MM.1S (cell line): ENCODE data around the gene SLC22A3.

Experiments used
- DNase-seq: peaks from one replicate; pipeline ENCODE4 v3.0.0-alpha.2; 2015
- H2AFZ ChIP-seq: fragments of 300-600 bp; sonication (generic); 2 replicates; pipeline ENCODE4 v1.6.0; 2016; ENCODE audit warnings: antibody characterized with exemption, low read length
- H3F3A ChIP-seq: fragments of 300-600 bp; sonication (generic); 2 replicates; pipeline ENCODE4 v1.6.1; 2016; ENCODE audit warnings: mild to moderate bottlenecking, antibody characterized with exemption, low read length, moderate library complexity, mixed read lengths; ENCODE audit not compliant: insufficient read depth
- H3K27ac ChIP-seq: fragments of 300-600 bp; sonication (generic); 2 replicates; pipeline ENCODE4 v1.5.1; 2016; ENCODE audit warnings: mild to moderate bottlenecking, low read length
- H3K27me3 ChIP-seq: fragments of 300-600 bp; sonication (generic); replicated peaks from 2 replicates; pipeline ENCODE4 v1.6.0; 2016; ENCODE audit warnings: low read length; ENCODE audit not compliant: insufficient read depth
- H3K36me3 ChIP-seq: fragments of 300-600 bp; sonication (generic); replicated peaks from 2 replicates; pipeline ENCODE4 v1.6.1; 2016; ENCODE audit warnings: mild to moderate bottlenecking, low read length, mixed read lengths; ENCODE audit not compliant: insufficient read depth
- H3K4me1 ChIP-seq: fragments of 300-600 bp; sonication (generic); 2 replicates; pipeline ENCODE4 v1.6.1; 2016; ENCODE audit warnings: low read length, mixed read lengths
- H3K4me2 ChIP-seq: fragments of 300-600 bp; sonication (generic); 2 replicates; pipeline ENCODE4 v1.6.0; 2016; ENCODE audit warnings: low read depth, low read length
- H3K4me3 ChIP-seq: fragments of 300-600 bp; sonication (generic); 2 replicates; pipeline ENCODE4 v1.5.1; 2016; ENCODE audit warnings: low read length, mixed read lengths
- H3K79me2 ChIP-seq: fragments of 300-600 bp; sonication (generic); 2 replicates; pipeline ENCODE4 v1.6.1; 2016; ENCODE audit warnings: mixed run types, low read length, mixed read lengths
- H3K9ac ChIP-seq: fragments of 300-600 bp; sonication (generic); 2 replicates; pipeline ENCODE4 v1.6.1; 2016; ENCODE audit warnings: low read length, mixed read lengths
- H3K9me2 ChIP-seq: fragments of 300-600 bp; sonication (generic); replicated peaks from 2 replicates; pipeline ENCODE4 v1.6.1; 2016; ENCODE audit warnings: mild to moderate bottlenecking, low read length, mixed read lengths; ENCODE audit not compliant: insufficient read depth
- H3K9me3 ChIP-seq: fragments of 300-600 bp; sonication (generic); replicated peaks from 2 replicates; pipeline ENCODE4 v1.6.1; 2016; ENCODE audit warnings: mild to moderate bottlenecking, low read length, mixed read lengths; ENCODE audit not compliant: insufficient read depth
- H4K20me1 ChIP-seq: fragments of 300-600 bp; sonication (generic); 2 replicates; pipeline ENCODE4 v1.6.1; 2016; ENCODE audit warnings: mild to moderate bottlenecking, low read length, moderate library complexity, mixed read lengths; ENCODE audit not compliant: insufficient read depth
- EZH2 ChIP-seq: fragments of 300-600 bp; sonication (generic); optimal IDR thresholded peaks from 2 replicates; pipeline ENCODE3; 2017; ENCODE audit warnings: low read depth, mild to moderate bottlenecking, antibody characterized with exemption, low read length, mixed read lengths
- EZH2phosphoT487 ChIP-seq: fragments of 300-600 bp; sonication (generic); IDR thresholded peaks from 2 replicates; pipeline ENCODE4 v1.6.1; 2018; ENCODE audit warnings: antibody characterized with exemption, low read length
- TF ChIP-seq, protein P1 (sequence below): fragments of 300-600 bp; sonication (generic); IDR thresholded peaks from 2 replicates; pipeline ENCODE4 v1.5.1; 2016; ENCODE audit warnings: antibody characterized with exemption, low read length, mixed read lengths

Gene SLC22A3

DNA sequence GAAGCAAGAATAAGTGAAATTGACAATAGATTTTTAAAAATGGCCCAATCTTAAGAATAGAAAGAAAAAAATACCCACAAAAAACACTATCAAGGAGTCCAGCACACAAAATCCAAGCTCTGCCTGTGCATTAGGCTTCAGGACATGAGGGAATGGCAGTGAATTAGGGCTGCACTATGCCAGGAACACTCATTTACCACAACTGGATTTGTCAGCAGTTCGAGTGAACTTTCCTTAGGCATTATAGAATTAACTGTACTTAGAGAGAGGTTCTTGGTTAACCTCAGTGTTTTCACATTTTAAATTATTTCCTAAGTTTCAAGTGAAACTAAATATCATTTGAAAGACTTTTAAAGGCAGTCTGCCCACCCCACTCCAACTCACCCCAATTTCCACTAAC is 34.8 kb downstream of the SLC22A3 start:
- Histone ChIP-seq H3K9me3 (no peaks in the 10 kb centered on the region), H4K20me1 (no peaks in the 10 kb centered on the region), H3K36me3 (no peaks in the 10 kb centered on the region), H3K9ac (no peak overlapping the region), H3K4me1 (peaks cover 6% of the 10 kb centered on the region; the same call in 1 of the 2 replicates), H3K79me2 (no peaks in the 10 kb centered on the region), H3K27ac (no peak overlapping the region), H2AFZ (no peak overlapping the region), H3K4me3 (no peak overlapping the region), H3F3A (no peaks in the 10 kb centered on the region), H3K9me2 (no peaks in the 10 kb centered on the region), H3K27me3 (no peaks in the 10 kb centered on the region), H3K4me2 (no peak overlapping the region)
- DNase-seq, result no peak
- TF ChIP-seq EZH2 (no peak), EZH2phosphoT487 (no peak)
- TF ChIP-seq, protein P1, sequence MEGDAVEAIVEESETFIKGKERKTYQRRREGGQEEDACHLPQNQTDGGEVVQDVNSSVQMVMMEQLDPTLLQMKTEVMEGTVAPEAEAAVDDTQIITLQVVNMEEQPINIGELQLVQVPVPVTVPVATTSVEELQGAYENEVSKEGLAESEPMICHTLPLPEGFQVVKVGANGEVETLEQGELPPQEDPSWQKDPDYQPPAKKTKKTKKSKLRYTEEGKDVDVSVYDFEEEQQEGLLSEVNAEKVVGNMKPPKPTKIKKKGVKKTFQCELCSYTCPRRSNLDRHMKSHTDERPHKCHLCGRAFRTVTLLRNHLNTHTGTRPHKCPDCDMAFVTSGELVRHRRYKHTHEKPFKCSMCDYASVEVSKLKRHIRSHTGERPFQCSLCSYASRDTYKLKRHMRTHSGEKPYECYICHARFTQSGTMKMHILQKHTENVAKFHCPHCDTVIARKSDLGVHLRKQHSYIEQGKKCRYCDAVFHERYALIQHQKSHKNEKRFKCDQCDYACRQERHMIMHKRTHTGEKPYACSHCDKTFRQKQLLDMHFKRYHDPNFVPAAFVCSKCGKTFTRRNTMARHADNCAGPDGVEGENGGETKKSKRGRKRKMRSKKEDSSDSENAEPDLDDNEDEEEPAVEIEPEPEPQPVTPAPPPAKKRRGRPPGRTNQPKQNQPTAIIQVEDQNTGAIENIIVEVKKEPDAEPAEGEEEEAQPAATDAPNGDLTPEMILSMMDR, result no peak

- Histone ChIP-seq H3K27me3 (no peaks in the 10 kb centered on the region), H4K20me1 (no peaks in the 10 kb centered on the region), H3K4me2 (no peak overlapping the region), H2AFZ (no peak overlapping the region), H3K9ac (no peak overlapping the region), H3K79me2 (no peaks in the 10 kb centered on the region), H3K9me3 (no peaks in the 10 kb centered on the region), H3K4me1 (no peaks in the 10 kb centered on the region), H3K36me3 (no peaks in the 10 kb centered on the region), H3K9me2 (no peaks in the 10 kb centered on the region), H3K27ac (no peak overlapping the region), H3F3A (no peaks in the 10 kb centered on the region), H3K4me3 (no peak overlapping the region)
- TF ChIP-seq, protein P1, result no peak
- TF ChIP-seq EZH2, result no peak
- TF ChIP-seq EZH2phosphoT487, result no peak
- no peak for DNase-seq
Measured at GRCh38 chr6:160386869-160387530, 38.8 kb downstream of the SLC22A3 start.

DNA sequence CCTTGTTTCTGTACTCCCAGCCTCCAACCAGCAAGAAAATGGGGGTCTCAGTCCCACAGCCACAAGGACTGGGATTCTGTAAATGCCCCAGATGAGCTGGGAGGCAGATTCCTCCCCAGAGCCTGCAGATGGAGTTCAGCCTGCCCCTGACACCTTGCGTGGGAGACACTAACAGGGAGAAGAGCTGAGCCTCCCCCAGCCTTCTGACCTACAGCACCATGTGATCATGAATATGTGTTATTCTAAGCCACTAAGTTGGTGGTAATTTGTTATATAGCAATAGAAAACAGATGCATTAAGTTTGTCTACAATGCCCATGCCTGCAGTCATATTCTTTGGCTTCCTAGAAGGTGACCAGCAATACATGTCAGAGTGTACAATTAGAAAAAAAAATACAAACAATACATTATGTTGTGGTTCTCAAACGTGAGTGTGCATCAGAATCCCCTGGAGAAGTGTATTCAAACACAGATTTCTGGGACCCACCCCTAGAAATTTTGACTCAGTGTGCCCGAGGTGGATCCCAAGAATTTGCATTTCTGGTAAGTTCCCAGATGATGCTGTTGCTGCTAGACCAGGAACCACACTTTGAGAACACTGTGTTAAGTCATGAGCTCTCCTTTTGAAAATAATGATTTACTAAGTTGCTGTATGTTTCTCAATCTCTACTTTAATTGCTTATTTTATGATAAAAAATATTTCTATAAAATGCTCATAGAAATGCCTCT is 39.9 kb downstream of the SLC22A3 start:
- no peak overlapping the region for H2AFZ ChIP-seq
- H3K4me2 ChIP-seq, result no peak overlapping the region
- H3K4me3 ChIP-seq, result no peak overlapping the region
- no peaks in the 10 kb centered on the region for H3K9me2 ChIP-seq
- TF ChIP-seq EZH2phosphoT487 (no peak), EZH2 (no peak)
- TF ChIP-seq, protein P1, result no peak
- no peaks in the 10 kb centered on the region for H3K4me1 ChIP-seq
- no peaks in the 10 kb centered on the region for H3K36me3 ChIP-seq
- no peaks in the 10 kb centered on the region for H3K9me3 ChIP-seq
- no peak overlapping the region for H3K27ac ChIP-seq
- H3K79me2 ChIP-seq, result no peaks in the 10 kb centered on the region
- no peaks in the 10 kb centered on the region for H3F3A ChIP-seq
- H3K9ac ChIP-seq, result no peak overlapping the region
- no peak for DNase-seq
- H4K20me1 ChIP-seq, result no peaks in the 10 kb centered on the region
- H3K27me3 ChIP-seq, result no peaks in the 10 kb centered on the region
